Activated CD8-positive, alpha-beta memory T cell treated with anti-CD3 and anti-CD28 coated beads, Interleukin-2, amount 50 U/mL, for 48 hours (primary cell): ENCODE data around the gene DDX54.
"Not testable (repeated sequence)": the region's sequence is repeated elsewhere in the genome, so short reads cannot be mapped to it uniquely, and the experiment has no call there.

ENCODE experiments used
- DNase-seq: peaks from one replicate; pipeline ENCODE4 v3.0.0-alpha.2; 2020

DDX54 gene

GRCh38 chr12:113161415-113162016, 23.8 kb downstream of the DDX54 start:
- DNase-seq: no peak

DNA sequence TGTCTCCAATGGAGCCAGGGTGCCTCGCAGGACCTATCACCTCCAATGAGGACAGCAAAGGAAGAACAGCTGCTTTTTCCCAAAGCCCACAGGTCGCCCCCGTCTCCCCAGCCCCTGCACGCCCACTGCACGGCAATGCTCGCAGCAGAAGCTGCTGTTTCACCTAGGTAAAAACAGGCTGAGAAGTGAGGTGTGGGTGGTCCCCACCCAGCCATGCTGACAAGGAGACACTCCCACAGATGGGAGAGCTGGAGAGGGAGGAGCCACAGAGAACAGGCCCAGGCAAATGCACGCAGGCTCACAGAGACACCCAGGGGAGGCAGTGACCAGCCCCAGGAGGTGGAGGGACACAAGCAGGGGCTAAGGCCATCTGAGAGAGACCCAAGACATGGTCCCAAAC, 25.3 kb downstream of the DDX54 start:
- DNase-seq: no peak

- no peak for DNase-seq
Observed at GRCh38 chr12:113158439-113159203, 26.7 kb downstream of the DDX54 start.

GRCh38 chr12:113157218-113157859, 27.9 kb downstream of the DDX54 start:
- DNase-seq: no peak

DNA sequence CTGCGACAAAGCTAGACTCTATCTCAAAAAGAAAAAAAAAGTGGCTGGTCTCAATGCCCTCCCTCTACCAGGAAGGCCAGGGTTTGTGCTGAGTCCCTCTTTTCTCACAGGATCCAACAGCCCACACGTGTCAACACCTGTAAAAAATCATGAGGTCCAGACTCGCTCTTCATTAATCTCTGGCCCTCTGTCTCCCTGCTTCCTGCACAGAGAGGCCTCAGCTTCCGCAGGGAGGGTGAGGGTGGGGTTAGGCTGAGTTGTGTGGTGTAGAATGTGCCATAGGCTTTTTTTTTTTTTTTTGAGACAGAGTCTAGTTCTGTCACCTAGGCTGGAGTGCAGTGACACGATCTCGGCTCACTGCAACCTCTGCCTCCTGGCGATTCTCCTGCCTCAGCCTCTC, 29.6 kb downstream of the DDX54 start:
- no peak for DNase-seq

- DNase-seq: no peak
Observed at GRCh38 chr12:113155060-113155459, 30.2 kb downstream of the DDX54 start.

DNA sequence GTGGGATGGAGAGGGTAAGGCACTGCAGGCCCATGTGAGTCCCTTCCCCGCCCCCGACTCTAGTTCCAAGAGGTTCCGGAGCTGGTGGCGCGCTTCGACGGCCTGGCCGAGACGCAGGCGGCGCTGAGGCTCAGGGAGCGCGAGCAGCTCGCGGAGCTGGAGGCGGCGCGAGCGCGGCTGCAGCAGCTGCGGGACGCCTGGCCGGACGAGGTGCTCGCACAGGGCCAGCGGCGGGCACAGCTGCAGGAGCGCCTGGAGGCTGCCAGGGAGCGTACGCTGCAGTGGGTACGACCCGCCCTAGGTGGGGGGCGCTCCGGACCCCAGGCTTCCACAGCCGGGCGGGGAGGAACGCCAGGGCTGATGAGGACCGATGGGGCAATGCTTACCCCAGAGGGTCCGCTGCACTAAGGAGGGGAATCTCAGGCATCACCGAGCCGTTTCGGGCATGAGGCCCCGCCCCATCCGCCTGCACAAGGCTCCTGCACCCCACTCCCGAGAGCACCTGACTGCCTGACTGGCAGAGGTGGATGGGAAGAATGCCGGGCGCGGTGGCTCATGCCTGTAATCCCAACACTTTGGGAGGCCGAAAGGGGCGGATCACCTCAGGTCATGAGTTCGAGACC, 30.8 kb downstream of the DDX54 start:
- peak; percentile 68 for DNase-seq

DNA sequence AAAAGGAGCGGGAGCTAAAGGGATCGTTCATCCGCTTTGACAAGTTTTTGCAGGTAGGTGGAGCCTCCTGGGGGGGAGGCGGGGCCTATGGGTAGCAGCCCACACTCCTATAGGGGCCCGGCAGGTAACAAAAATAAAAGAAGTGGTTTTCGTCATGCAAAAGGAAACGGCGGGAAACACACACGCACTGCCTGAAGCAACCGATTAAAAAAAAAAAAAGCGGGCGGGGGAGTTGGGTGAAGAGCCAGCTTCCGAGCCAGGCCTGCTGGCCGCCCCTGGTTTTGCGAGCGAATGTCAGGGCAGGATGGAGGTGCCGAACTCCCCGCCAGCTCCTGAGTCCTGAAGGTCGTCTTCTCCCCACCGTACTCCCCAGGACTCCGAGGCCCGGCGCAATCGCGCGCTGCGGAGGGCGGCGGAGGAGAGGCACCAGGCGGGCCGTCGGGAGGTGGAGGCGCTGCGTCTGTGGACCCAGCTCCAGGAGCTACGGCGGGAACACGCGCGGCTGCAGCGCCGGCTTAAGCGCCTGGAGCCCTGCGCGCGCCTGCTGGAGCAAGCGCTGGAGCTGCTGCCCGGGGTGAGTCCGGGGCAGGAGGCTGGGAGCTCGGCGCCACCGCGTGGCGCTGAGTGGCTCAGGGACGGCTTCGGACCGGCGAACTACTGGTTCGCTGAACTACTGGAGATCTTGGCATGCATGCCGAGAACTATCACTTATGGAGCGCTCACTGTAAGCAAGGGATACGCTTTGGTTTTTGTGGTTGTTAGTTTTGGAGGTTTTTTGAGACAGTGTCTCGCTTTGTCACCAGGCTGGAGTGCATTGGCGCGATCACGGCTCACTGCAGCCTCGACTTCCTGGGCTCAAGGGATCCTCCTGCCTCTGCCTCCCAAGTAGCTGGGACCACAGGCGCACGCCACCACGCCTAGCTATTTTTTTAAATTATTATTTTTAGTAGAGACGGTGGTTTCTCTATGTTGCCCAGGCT, 32.2 kb downstream of the DDX54 start:
- peak; percentile 80 for DNase-seq

GRCh38 chr12:113152196-113152834, 33.0 kb downstream of the DDX54 start:
- no peak for DNase-seq

DNA sequence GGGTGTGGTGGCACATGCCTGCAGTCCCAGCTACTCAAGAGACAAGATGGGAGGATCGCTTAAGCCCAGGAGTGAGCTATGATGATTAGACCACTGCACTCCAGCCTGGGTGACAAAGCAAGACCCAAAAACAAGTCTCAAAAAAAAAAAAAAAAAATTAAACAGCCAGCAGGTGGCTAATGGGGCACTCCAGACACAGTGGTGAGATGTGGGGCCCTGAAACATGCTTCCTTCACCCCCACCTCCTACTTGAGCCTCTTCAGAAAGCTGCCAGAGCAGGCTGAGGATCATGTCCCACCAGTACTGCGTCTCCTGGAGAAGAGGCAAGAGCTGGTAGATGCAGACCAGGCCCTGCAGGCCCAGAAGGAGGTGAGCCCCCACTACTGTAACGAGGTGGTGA, 33.6 kb downstream of the DDX54 start:
- no peak for DNase-seq

DNA sequence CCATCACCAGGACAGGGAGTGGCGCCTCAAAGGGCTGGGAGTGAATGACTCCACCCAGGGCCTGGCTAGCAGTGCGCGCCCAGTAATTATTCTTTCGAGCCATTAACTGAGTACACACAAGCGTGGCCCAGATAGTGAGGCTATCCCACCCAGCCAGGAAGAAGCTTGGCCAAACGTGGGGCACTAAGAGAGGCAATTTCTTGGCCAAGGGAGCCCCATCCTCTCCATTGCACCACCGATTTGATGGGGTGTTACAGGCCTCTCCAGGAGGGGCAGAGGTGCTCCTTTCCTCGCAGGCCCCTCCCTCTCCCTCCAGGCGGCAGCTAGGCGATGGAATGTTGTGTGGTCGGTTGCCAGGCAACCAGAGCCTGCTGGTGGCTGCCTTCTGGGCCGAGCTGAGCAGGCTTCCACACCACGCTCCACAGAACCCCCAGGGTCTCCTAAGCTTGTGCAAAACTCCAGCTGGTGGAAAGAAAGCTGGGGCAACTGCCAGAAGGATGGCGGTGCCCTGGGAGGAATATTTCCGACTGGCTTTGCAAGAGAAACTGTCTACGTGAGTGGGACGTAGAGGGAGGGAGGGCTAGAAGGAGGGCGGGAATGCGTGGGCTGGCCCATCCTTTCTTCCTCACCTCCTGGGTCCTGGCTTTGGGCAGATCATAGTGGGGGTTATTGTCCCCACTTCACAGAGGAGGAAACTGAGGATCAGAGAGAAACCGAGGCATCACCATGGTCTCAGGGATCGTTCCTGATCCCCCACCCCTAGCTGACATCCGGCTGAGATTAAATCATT, 35.7 kb downstream of the DDX54 start, which contains the start of gene CFAP73:
TSS of gene CFAP73 (plus strand) at position 364 of the 790 bp plus-strand sequence. CDS start at position 498, 134 bp downstream.
- no peak for DNase-seq

DNA sequence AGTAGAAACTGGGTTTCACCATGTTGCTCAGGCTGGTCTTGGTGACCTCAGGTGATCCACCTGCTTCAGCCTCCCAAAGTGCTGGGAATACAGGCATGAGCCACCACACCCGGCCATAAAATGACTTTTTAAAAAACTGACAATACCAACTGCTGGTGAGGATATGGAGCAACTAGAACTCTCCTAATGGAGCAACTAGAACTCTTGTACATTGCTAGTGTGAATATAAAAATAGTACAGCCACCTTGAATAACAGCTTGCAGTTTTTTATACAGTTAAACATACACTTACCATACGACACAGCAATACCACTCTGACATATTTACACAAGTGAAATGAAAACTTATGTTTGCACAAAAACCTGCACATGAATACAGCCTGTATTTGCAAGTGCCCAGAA, 38.3 kb downstream of the DDX54 start:
- DNase-seq: no peak

DNA sequence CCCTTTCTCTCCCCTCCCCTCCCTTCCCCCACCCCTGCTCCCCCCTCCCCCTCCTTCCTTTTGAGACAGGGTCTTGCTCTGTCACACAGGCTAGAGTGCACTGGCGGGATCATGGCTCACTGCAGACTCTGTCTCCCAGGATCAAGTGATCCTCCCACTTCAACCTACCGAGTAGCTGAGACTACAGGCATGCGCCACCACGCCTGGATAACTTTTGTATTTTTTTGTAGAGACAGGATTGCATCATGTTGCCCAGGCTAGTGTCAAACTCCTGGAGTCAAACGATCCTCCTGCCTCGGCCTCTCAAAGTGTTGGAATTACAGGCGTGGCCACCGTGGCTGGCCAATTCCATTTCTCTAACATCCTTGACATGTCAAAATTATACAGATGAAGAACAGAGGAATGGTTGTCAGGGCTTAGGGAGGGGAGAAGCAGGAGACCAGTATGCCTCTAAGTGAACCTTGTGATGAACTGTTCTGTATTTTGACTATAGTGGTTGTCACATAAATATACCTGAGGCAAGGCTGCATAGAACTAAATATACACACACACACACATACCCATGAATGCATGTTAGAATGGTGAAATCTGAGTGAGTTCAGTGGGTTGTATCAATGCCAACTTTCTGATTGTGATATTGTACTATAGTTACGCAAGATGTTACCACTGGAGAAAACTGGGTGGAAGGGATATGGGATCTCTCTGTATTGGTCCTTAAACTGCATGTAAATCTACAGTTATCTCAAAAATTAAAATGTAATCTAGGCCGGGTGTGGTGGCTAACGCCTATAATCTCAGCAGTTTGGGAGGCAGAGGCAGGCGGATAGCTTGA, 39.3 kb downstream of the DDX54 start:
- no peak for DNase-seq

DNA sequence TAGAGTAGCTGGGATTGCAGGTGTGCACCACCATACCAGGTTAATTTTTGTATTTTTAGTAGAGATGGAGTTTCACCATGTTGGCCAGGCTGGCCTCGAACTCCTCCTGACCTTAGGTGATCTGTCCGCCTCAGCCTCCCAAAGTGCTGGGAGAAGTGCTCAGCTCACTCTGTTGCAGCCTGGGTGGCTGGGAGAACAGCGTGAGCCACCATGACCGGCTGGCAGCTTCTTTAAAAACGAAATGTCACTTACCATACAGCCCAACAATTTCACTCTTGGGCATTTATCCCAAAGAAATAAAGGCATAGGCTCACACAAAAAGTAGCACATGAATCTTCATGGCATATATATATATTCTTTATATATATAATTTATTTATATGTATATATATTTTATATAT, 40.5 kb downstream of the DDX54 start:
- DNase-seq: no peak

GRCh38 chr12:113143959-113144358, 41.3 kb downstream of the DDX54 start:
- DNase-seq: no peak

- DNase-seq: no peak
Observed at GRCh38 chr12:113142886-113143332, 42.4 kb downstream of the DDX54 start.

DNA sequence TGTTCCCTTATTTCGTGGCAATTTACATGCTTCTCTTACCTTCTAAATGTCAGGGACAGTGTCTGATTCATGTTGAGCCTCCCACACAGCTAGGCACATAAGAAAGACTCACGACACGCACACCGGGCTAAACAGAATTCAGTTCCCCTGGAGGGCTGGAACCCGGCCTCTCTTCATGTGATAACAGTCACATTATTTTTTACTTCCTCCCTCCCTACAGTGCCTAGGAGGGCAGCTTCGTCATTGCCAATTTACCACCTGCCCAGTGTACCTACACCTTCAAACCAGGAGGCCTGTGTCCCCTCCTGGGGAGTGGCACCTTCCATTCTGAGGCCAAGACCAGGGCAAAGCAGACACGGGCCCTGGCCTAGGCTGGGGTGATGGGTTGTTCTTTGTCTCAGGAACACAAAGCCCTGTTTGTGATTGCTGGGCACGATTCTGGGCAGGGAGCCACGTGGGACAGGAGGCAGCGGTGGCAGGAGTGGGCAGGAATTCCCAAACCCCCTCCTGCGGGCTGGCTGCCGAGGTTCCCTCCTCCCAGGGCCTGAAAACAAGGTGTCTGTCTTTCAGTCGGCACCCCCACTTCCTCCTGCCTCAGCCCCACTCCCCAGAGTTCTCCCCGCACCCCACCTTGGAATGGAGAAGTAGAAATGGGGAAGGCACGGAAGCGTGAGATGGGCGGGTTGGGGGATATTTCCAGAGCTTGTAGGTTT, 42.9 kb downstream of the DDX54 start:
- DNase-seq: no peak

DNA sequence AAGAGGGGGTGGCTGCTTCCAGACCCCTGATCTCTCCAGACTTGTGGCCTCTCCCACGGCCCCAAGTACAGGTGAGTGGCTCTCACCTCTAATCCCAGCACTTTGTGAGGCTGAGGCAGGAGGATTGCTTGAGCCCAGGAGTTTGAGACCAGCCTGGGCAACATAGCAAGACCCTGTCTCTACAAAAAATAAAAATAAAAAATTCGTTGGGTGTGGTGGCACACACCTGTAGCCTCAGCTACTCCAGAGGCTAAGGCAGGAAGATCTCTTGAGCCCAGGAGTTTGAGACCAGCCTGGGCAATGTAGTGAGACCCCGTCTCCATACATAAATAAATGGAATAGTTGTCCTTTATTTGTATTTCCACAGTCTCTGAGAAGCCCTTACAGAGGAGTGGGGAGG, 43.6 kb downstream of the DDX54 start:
- DNase-seq: not testable (repeated sequence)

DNA sequence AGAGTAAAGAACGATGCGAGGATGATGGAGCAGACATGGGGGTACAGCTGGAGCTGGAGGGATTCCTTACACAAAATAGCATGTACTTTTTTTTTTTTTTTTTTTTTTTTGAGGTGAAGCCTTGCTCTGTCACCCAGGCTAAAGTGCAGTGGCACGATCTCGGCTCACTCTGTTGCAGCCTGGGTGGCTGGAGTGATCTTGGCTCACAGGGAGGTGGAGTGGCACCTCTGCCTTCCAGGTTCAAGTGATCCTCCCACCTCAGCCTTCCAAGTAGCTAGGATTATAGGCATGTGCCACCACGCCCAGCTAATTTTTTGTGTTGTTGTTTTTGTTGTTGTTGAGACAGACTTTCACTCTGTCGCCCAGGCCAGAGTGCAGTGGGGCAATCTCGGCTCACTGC, 44.6 kb downstream of the DDX54 start:
- DNase-seq: no peak
